Fibroblast of skin of back (primary cell): Measurements from ENCODE around the gene SRGAP1.
"Not testable (repeated sequence)": the region's sequence is repeated elsewhere in the genome, so short reads cannot be mapped to it uniquely, and the experiment has no call there.

Experiments used
- DNase-seq: peaks from one replicate; pipeline ENCODE4 v3.0.0-alpha.2; 2013

Gene SRGAP1

DNA sequence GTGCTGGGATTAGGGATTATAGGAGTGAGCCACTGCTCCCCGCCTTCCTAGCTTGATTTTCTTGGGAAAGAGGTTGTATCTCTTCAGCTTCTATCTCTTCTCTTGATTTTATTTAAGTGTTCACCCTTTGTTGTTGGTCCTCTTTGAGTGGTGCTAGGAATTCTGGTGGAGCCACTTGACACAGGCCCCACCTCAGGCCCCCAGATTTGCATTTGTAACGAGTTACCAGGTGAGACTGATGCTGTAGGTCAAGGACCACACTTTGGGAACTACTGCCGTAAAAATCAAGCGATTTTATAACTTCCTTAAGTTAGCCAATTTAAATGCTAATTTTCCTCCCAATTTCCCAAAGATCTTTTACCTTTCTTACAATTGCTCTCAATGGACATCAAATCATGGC is 26.3 kb downstream of the SRGAP1 start:
- no peak for DNase-seq

DNA sequence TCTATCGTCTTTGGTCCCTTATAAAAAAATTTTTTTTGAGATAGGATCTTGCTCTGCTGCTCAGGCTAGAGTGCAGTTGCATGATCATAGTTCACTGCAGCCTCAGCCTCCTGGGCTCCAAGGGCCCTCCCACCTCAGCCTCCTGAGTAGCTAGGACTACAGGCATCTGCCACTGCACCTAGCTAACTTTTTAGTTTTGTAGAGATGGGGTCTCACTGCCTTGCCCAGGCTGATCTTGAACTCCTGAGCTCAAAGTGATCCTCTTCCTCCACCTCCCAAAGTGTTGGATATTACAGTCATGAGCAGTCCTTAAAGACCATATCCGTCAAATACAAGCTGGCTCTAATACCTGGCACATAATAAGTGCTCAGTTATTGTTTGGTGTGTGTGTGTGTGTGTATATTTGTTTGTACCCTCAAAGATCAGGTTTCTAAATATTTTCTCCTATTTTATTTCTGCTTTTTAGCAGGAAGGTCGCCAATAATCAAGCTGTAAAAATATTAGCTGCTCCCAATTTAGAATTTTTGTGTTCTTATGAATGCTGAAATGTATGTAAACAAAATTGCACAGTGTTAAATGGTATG is 30.5 kb downstream of the SRGAP1 start:
- no peak for DNase-seq

DNA sequence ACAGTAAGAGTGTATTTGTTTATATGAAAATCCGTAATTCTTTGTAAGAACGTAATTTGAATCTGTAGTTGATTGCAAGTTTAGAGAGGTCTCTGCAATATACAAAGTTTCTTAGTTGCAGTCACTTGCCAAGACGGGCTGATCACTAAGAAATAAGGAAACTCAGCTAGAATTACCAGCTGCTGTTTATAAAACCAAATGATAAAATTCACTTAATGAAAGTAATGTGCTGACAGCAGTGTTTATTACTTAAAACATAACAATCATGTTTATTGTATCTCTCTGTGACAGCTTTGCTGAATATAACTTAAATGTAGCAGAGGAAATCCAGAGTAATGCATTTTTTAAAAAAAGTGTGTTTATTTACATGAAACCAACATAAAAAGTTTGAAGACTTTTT is 31.2 kb downstream of the SRGAP1 start:
- DNase-seq: no peak

DNA sequence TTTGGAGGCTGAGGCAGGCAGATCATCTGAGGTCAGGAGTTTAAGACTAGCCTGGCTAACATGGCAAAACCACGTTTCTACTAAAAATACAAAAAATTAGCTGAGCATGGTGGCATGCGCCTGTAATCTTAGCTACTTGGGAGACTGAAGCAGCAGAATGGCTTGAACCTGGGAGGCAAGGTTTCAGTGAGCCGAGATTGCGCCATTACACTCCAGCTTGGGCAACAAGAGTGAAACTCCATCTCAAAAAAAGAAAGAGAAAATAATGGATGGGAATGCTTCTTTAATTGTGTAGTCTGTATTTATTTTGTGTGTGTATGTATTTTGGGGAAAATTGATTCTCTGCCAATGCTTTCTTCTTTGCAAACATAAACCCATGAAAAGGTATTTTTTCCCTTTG is 32.5 kb downstream of the SRGAP1 start:
- no peak for DNase-seq

DNA sequence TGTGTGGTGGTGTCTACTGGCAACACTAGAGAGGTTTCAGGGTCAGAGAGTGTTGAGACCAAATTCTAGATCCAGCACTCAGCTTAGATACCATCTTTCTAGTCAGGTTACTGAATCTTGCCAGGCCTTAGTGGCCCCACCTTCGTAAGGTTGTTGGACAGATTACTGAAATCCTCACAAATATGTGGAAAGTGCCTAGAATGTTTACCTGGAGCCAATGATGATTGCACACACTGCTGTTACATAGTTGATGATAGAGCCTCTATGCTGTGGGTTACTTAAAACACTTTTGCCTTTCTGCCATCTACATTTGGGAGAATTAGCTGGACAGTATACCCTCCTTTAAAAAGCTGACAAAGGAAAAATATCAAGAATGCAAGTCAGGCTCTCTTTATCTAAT is 33.2 kb downstream of the SRGAP1 start:
- no peak for DNase-seq

DNA sequence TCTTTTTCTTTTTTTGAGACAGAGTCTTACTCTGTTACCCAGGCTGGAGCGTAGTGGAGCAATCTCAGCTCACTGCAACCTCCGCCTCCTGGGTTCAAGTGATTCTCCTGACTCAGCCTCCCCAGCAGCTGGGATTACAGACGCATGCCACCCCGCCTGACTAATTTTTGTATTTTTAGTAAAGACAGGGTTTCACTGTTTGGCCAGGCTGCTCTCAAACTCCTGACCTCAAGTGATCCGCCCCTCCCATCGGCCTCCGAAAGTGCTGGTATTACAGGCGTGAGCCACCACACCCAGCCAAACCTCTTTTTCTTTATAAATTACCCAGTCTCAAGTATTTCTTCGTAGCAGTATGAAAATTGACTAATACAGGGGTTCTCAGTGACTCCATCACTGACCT is 35.7 kb downstream of the SRGAP1 start:
- DNase-seq: not testable (repeated sequence)

DNA sequence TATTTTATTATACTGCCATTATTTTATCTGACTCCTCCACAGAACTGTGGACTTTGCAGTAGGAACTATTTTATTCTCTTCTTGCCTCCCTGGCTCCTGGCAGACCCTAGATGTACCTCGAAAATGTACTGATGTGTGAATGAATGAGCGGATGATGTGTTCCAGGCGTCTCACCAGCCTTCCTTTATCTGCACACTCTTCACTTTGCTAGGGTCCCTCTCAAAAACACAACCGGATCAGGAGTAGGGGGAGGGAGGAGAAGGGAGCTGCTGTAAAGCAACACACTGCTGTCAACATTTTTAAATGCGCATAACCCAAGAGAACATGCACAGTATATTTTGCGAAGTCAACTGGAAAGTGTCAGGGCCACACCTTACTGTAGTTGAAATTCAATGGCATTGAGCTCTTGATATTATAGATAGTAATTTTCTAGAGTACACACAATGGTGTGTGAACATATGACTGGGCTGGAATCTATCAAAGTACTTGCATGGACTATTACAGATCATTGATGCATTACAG is 36.3 kb downstream of the SRGAP1 start:
- DNase-seq: no peak

DNA sequence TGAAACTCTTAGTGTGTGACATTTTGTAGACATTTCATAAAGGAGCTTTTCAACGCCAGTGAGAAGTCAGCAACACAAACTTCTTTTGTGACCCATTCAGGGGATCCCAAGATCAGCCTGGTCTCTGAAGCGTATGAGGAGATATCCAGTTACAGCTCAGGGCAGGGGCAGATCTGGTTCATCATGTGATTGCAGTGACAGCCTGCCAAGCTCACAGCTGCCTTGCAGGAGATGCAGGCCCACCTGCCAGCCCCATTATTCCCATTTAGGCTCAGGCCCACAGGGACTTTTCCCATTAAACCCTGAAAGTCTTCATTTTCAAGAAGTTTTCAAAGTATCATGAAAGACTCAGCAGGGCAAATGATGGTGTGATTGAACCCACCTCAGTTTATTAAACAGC is 38.3 kb downstream of the SRGAP1 start:
- DNase-seq: no peak

DNA sequence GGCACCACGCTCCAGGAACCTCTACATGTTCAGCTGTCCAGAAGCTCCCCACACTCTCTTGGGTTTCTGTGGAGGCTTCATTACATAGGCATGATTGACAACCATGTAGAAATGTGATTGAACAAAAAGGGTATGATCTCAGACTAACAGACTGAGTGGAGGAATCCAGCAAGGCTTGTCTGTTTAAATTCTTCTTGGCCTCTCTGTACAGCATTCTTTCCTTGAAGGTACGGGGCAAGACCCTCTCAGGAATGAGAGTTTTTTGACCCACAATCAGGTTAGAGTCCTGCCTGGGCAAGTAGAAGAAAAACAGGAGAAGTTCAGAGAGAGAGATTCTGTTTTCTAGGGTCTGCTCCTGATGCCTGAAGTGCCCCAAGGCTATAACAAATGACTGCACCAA is 40.9 kb downstream of the SRGAP1 start:
- no peak for DNase-seq

DNA sequence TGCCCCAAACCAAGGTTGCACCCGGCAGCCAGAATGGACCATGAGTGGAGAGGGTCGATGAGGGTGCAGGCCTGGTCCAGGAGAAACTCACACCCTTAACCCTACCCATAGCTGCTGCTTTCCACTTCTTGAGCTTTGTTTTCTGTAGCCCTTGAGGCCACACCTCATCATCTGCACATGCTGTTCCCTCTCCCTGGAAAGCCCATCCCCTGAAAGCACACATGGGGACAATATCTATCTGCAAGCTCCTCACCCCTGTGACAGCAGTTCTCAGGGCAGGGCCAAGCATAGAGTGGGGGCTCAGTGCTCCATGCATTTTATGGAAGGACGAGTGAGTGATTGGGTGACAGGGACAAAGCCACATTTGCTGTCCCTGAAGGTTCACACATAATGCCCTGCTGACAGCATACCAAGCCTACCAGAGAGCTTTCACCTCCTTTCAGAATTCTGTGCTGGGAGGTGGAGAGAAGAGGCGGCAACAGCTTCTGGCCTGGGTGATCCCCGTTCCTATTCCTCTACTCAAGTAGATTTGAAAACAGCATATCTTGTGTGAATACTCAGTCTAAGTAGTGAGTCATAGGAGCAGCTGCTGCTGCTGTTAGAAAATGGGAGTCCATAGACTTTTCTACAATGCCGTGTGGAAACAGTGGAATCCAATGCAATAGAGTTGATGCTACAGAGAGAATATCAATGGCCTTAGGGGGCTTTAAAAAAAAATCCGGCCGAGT is 44.6 kb downstream of the SRGAP1 start:
- DNase-seq: peak; percentile 61

DNA sequence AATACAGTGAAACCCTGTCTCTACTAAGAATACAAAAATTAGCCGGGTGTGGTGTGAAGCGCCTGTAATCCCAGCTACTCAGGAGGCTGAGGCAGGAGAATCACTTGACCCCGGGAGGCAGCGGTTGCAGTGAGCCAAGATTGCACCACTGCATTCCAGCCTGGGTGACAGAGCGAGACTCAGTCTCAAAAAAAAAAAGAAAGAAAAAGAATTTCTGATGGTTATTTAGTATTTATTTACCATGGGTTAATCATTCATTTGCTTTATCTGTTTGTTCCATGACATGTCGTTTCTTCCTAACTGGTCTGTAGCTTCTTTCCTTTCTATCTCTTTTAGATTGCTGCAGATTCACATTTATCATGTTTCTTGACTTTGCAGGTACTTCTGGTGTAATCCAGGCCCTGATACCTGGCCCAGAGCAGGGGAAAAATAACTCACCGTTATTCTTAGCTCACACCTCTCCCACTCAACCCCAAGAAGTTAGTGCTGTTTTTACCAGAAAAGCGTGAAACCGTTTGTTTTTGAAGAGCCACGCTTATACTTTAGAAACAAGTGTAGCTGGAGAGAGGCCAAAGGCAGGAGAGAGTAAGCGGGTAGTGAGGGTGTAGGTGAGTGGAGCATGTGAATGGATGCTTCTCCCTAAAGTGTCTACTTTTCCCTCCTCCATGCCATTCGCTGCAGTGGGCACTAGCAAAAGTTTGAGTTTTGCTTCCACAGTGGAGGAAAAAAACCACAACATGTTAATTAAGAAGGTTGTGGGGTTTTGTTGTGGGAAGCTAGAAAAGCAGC is 45.4 kb downstream of the SRGAP1 start:
- DNase-seq: no peak

DNA sequence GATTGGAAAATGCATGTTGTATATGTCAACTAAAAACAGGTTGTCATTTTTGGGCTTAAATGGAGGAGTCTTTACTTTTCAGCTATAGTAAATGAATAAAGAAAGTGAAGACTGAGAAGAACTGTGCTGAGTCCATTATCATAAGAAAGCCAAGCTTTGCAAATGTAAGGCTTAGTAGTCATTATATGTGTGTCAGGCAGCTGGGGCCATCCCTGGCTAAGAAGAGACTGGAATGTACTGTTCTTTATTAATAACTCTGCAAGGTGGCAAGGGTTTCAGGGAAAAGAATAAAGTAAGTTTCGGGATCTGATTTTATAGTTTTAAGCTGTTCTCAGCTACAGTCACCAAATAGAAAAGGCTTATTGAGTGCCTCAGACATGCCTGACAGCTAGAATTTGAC is 48.7 kb downstream of the SRGAP1 start:
- DNase-seq: no peak

DNA sequence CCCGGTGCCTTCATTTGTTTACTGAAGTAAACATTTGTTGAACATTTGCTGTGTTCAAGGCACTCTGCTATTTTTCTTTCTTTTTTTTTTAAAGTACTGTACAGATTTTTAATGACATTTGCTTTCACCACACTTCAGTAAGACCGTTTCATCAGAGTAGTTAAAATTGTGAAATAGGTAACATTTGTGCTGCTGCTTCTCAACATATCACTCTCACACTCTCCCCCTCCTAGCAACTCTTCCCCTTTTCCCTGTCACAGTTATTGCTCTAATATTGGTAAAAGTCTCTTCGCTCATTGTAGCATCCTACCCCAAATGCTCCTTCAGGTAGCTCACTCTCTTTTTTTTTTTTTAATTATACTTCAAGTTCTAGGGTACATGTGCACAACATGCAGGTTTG is 49.6 kb downstream of the SRGAP1 start:
- no peak for DNase-seq

DNA sequence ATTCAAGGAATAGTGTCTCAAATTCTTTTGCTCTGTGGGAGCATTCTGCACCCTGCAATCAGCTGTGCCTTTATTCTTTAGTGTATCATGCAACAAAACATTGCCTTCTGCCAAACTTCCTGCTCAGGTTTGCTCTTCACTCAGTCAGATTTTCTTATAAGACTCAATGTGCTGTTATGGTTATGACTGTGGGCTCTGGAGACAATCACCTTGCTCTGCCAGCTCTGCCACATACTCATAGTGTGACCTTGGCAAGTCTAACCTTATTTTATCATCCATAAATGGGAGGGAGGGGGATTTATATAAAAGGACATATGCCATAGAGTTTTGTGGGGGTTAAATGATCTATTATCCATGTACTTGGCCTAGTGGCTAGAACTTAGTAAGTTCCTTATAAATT is 51.3 kb downstream of the SRGAP1 start:
- no peak for DNase-seq

DNA sequence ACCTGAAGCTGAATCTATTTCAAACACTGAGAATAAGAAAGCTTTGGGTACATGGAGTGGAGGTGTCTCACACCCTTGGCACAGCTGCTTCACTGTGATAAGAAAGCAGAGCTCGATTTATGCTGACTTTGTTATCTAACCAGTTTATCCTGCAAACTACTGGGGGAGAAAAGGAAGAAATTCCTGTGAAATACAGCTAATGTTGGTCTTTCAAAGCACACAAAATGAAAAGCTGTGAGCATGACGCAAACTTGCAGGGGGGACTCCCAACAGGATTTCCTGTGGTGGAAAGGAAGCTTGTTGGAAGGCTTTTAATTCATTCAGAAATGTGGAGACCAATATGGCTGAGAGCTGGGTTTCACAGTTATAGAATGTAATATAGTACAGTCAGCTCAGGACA is 53.4 kb downstream of the SRGAP1 start:
- peak; percentile 69 for DNase-seq

DNA sequence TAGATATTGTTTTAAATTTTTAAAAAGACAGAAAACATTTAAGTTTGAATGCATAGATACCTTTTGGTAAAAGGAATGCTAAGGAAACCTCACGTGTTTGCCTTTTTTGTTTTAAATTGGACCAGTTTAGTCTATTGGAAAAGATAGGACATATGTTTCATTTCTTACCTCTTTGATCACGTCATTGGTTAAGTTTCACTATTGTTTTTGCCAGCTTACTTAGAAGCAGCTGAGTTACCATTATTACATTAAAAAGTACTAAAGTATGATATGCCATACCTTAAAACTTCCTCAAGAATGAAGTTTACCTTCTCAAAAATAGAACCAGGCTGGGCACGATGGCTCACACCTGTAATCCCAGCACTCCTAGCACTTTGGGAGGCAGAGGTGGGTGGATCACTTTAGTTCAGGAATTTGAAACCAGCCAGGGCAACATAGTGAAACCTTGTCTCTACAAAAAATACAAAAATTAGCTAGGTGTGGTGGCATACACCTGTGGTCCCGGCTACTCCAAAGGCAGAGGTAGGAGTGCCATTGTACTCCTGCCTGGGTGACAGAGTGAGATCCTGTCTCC is 54.4 kb downstream of the SRGAP1 start:
- no peak for DNase-seq

DNA sequence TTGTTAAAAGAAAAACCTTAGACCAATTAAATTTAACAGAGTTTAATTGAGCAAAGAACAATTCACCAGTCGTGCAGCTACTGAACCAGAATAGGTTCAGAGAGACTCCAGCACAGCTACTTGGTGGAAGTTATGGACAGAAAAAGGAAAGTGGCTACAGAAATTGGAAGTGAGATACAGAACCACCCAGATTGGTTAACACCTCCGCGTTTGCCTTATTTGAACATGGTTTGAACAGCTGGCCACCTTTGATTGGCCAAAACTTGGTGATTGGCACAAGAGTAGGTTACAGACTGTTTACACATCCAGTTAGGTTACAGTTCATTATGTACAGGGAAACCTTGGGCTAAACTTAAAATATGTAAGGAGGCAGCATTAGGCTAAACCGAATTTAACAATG is 54.9 kb downstream of the SRGAP1 start:
- no peak for DNase-seq

DNA sequence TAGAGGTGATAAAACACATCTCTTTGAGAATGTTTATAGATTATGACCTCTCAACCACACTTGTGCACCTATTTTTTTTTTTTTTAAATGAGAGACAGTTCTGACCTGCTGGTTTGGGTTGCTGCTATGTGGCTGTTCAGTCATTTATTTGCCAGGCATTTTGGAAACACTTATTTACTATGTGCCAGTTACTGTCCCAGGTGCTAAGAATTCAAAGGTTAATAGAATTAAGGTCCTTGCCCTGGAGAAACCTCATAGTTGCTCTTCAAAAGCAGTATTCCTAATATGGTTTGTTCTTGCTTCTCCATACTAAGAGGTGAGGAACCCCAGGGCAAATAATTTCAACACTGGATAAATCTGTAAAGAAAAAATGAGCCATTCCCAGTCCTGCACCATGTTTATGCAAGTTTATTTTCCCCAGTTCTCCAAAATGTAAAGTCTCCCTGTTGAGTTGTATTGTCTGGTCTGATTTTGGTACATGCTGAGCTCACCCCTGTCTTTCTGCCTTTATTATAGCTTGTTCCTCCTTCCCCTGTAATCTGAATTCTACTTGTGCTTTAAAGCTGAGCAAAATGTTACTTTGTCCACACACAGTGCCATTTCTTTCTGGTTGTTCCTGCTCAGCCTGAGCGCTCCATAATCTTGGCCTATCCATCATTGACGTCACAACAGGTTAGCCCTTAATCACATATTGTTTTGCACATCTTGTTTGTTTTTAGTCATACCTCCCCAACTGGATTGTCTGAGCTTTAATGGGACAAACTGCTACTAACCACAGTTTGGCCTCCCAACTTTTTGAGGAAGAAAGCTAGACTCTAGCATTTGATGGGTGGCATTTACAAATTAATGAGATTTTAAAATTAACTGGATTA is 56.7 kb downstream of the SRGAP1 start:
- no peak for DNase-seq

DNA sequence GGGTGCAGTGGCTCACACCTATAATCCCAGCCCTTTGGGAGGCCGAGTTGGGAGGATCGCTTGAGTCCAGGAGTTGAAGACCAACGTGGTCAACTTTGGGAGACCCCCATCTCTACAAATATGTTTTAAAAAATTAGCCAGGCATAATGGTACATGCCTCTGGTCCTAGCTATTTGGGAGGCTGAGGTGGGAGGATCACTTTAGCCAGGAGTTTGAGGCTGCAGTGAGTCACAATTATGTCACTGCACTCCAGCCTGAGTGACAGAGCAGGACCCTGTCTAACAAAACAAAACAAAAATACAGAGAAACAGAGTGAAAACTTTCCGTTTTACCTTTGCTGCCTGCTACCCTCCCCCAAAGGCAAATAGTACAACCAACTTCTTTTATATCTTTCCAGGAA is 60.2 kb downstream of the SRGAP1 start:
- no peak for DNase-seq

DNA sequence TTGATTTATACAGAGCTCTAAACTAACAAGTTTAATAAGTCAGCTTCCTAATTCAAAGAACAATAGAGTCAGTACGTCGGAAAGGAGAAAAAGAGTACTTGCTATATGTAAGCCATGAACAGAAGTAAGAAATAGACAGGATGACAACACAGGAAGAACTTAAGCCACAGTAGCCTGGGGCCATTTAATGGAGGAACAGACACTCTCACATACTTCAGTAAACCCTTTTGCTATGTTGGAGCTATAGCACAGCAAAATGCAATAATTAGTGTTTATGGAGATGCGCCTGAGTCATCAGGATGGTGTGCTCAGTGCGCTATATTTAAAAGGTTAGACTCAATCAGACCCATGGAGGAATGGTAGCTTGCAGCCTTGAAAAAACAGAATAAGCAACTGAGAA is 61.0 kb downstream of the SRGAP1 start:
- DNase-seq: peak; percentile 47

DNA sequence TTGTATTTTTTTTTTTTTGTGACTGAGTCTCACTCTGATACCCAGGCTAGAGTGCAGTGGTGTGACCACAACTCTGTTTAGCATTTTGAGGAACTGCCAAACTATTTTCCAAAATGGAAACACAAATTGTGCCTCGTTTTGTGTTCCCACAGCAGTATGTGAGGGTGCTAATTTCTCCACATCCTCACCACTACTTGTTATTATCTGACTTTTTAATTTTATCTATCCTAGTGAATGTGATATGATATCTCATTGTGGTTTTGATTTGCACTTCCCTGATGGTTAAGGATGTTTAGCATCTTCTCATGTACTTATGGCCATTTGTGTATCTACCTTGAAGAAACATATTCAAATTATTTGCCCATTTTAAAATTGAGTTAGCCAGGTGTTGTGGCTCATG is 62.4 kb downstream of the SRGAP1 start:
- DNase-seq: no peak

DNA sequence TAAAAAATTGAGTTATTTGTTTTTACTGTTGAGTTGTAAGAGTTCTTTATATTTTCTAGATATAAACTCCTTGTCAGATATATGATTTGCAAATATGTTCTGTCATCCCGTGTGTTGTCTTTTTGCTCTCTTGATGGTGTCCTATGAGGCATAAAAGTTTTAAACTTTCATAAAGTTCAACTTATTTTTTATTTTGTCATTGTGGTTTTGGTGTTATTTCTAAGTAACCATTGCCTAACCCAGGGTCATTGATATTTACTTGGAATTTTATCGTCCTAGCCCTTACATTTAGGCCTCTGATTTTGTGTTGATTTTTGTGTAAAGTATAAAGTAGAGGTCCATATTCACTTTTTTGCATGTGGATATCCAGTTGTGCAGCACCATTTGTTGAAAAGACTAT is 63.1 kb downstream of the SRGAP1 start:
- DNase-seq: no peak
